DOHH2 (cell line): ENCODE results near the gene CEACAM3.

Experiments used
- H3F3A ChIP-seq: fragments of 200-600 bp; sonication (generic), shearing (Covaris generic); 2 replicates; pipeline ENCODE4 v1.6.0; 2016; ENCODE audit warnings: antibody characterized with exemption, mild to moderate bottlenecking; ENCODE audit not compliant: control insufficient read depth, insufficient read depth
- H3K27ac ChIP-seq: fragments of 200-600 bp; sonication (generic); 2 replicates; pipeline ENCODE4 v1.5.1; 2014; ENCODE audit warnings: low read depth, mild to moderate bottlenecking, low read length, moderate library complexity
- H3K27me3 ChIP-seq: fragments of 200-600 bp; sonication (generic); 2 replicates; pipeline ENCODE4 v1.6.1; 2014; ENCODE audit warnings: mild to moderate bottlenecking, low read length, mixed read lengths; ENCODE audit not compliant: control insufficient read depth
- H3K36me3 ChIP-seq: fragments of 200-600 bp; sonication (generic); 2 replicates; pipeline ENCODE4 v1.6.1; 2014; ENCODE audit warnings: mild to moderate bottlenecking, low read length, moderate library complexity, mixed read lengths; ENCODE audit not compliant: control insufficient read depth
- H3K4me1 ChIP-seq: fragments of 200-600 bp; sonication (generic); 2 replicates; pipeline ENCODE4 v1.6.1; 2014; ENCODE audit warnings: mild to moderate bottlenecking, low read length, mixed read lengths; ENCODE audit not compliant: control insufficient read depth
- H3K4me2 ChIP-seq: fragments of 200-600 bp; sonication (generic); 2 replicates; pipeline ENCODE4 v1.6.0; 2014; ENCODE audit warnings: mild to moderate bottlenecking, low read length, moderate library complexity
- H3K4me3 ChIP-seq: fragments of 200-600 bp; sonication (generic); 2 replicates; pipeline ENCODE4 v1.5.1; 2014; ENCODE audit warnings: mild to moderate bottlenecking, low read length, mixed read lengths
- H3K79me2 ChIP-seq: fragments of 200-600 bp; sonication (generic); 2 replicates; pipeline ENCODE4 v1.6.1; 2014; ENCODE audit warnings: mild to moderate bottlenecking, low read length, mixed read lengths; ENCODE audit not compliant: control insufficient read depth
- H3K9me2 ChIP-seq: fragments of 200-600 bp; sonication (generic); replicated peaks from 2 replicates; pipeline ENCODE4 v1.6.1; 2014; ENCODE audit warnings: mild to moderate bottlenecking, low read length, mixed read lengths; ENCODE audit not compliant: control insufficient read depth
- H3K9me3 ChIP-seq: fragments of 200-600 bp; sonication (generic); 2 replicates; pipeline ENCODE4 v1.6.1; 2014; ENCODE audit warnings: antibody characterized with exemption, low read length, mixed read lengths; ENCODE audit not compliant: control insufficient read depth, insufficient read depth
- H4K20me1 ChIP-seq: fragments of 200-600 bp; sonication (generic); 2 replicates; pipeline ENCODE4 v1.6.0; 2014; ENCODE audit warnings: low read depth, mild to moderate bottlenecking, antibody characterized with exemption, low read length, moderate library complexity; ENCODE audit not compliant: control insufficient read depth, insufficient read depth
- CTCF ChIP-seq: fragments of 200-600 bp; sonication (generic); IDR thresholded peaks from one replicate; pipeline ENCODE4 v1.5.1; 2014; ENCODE audit warnings: antibody characterized with exemption, mild to moderate bottlenecking, low read depth, low read length; ENCODE audit not compliant: poor library complexity, severe bottlenecking
- EZH2phosphoT487 ChIP-seq: fragments of 200-600 bp; sonication (generic); IDR thresholded peaks from 2 replicates; pipeline ENCODE4 v1.6.1; 2017; ENCODE audit warnings: borderline replicate concordance, mild to moderate bottlenecking, antibody characterized with exemption, low read length, moderate library complexity, mixed read lengths

The CEACAM3 gene

GRCh38 chr19:41839211-41839610, 42.8 kb downstream of the CEACAM3 start:
- peaks cover 20% of the 10 kb centered on the region for H3K27me3 ChIP-seq

GRCh38 chr19:41843371-41843770, 47.0 kb downstream of the CEACAM3 start:
- H4K20me1 ChIP-seq = no peaks in the 10 kb centered on the region
- no peaks in the 10 kb centered on the region for H3K9me3 ChIP-seq
- H3K9me2 ChIP-seq = no peaks in the 10 kb centered on the region
- H3K27me3 ChIP-seq = peaks cover 11% of the 10 kb centered on the region
- H3F3A ChIP-seq = no peaks in the 10 kb centered on the region
- H3K79me2 ChIP-seq = no peaks in the 10 kb centered on the region
- H3K4me2 ChIP-seq = no peak overlapping the region
- H3K4me1 ChIP-seq = peaks cover 5% of the 10 kb centered on the region; the same call in 1 of the 2 replicates
- H3K27ac ChIP-seq = no peak overlapping the region
- H3K36me3 ChIP-seq = no peaks in the 10 kb centered on the region
- TF ChIP-seq EZH2phosphoT487 = no peak
- TF ChIP-seq CTCF = no peak
- H3K4me3 ChIP-seq = no peak overlapping the region

More at GRCh38 chr19:41839211-41839610, 42.8 kb downstream of the CEACAM3 start:
- H3K27ac ChIP-seq = no peak overlapping the region
- no peak for TF ChIP-seq EZH2phosphoT487
- no peak for TF ChIP-seq CTCF
- no peaks in the 10 kb centered on the region for H3K9me2 ChIP-seq
- no peaks in the 10 kb centered on the region for H3K9me3 ChIP-seq
- no peaks in the 10 kb centered on the region for H3K36me3 ChIP-seq
- H3K4me3 ChIP-seq = no peak overlapping the region
- H4K20me1 ChIP-seq = no peaks in the 10 kb centered on the region
- H3K4me1 ChIP-seq = peaks cover 5% of the 10 kb centered on the region; the same call in 1 of the 2 replicates
- H3F3A ChIP-seq = no peaks in the 10 kb centered on the region
- H3K4me2 ChIP-seq = no peak overlapping the region
- no peaks in the 10 kb centered on the region for H3K79me2 ChIP-seq

GRCh38 chr19:41844601-41845000, 48.2 kb downstream of the CEACAM3 start, which contains the start of gene LYPD4:
Gene LYPD4 (minus strand): TSS chr19:41844683. CDS start chr19:41839285, 5,398 bp downstream.
- Histone ChIP-seq H3K4me1 (peaks cover 5% of the 10 kb centered on the region; the same call in 1 of the 2 replicates), H3K4me3 (no peak within 1 kb of the TSS), H3K79me2 (no peaks in the 10 kb centered on the region), H3K27me3 (peaks cover 3% of the 10 kb centered on the region), H3K27ac (no peak within 1 kb of the TSS), H4K20me1 (no peaks in the 10 kb centered on the region), H3K9me3 (no peaks in the 10 kb centered on the region), H3K4me2 (no peak within 1 kb of the TSS), H3K36me3 (no peaks in the 10 kb centered on the region), H3K9me2 (no peaks in the 10 kb centered on the region), H3F3A (no peaks in the 10 kb centered on the region)
- TF ChIP-seq EZH2phosphoT487 = no peak
- TF ChIP-seq CTCF = no peak

- no peak within 1 kb of the TSS for H3K4me2 ChIP-seq
- no peak for TF ChIP-seq CTCF
- TF ChIP-seq EZH2phosphoT487 = no peak
- H3K27ac ChIP-seq = no peak within 1 kb of the TSS
- H3K4me1 ChIP-seq = peaks cover 5% of the 10 kb centered on the region; the same call in 1 of the 2 replicates
- H3K4me3 ChIP-seq = no peak within 1 kb of the TSS
- H3K27me3 ChIP-seq = peaks cover 3% of the 10 kb centered on the region; the same call in 1 of the 2 replicates
- no peaks in the 10 kb centered on the region for H3K36me3 ChIP-seq
- no peaks in the 10 kb centered on the region for H3F3A ChIP-seq
- no peaks in the 10 kb centered on the region for H3K9me2 ChIP-seq
- no peaks in the 10 kb centered on the region for H3K9me3 ChIP-seq
- H3K79me2 ChIP-seq = no peaks in the 10 kb centered on the region
- no peaks in the 10 kb centered on the region for H4K20me1 ChIP-seq
Observed at GRCh38 chr19:41845001-41845050, 48.4 kb downstream of the CEACAM3 start, which contains the start of gene DMRTC2. Gene DMRTC2 (plus strand): TSS chr19:41845042. CDS start chr19:41847429, 2,387 bp downstream.
